22Rv1 (cell line): ENCODE measurements around the gene TMEM72.

Source experiments
- H3K27ac ChIP-seq: fragments of 450-650 bp; 2 replicates; pipeline ENCODE4 v1.5.1; 2017
- CTCF ChIP-seq: fragments of 450-650 bp; IDR thresholded peaks from 2 replicates; pipeline ENCODE4 v1.5.1; 2017; ENCODE audit warnings: mild to moderate bottlenecking
- ZFX ChIP-seq: fragments of 450-650 bp; IDR thresholded peaks from 2 replicates; pipeline ENCODE4 v1.6.1; 2017; ENCODE audit warnings: antibody characterized with exemption, borderline replicate concordance

The TMEM72 gene

GRCh38 chr10:44979281-44980191, 68.4 kb downstream of the TMEM72 start:
- no peak overlapping the region for H3K27ac ChIP-seq

GRCh38 chr10:44980309-44981171, 69.4 kb downstream of the TMEM72 start:
- peak overlapping the region; percentile 8; the same call in 1 of the 2 replicates for H3K27ac ChIP-seq
- no peak for TF ChIP-seq ZFX
- TF ChIP-seq CTCF = no peak

More at GRCh38 chr10:44979281-44980191, 68.4 kb downstream of the TMEM72 start:
- TF ChIP-seq CTCF = no peak
- TF ChIP-seq ZFX = no peak

GRCh38 chr10:44981172-44982113, 70.3 kb downstream of the TMEM72 start:
- no peak for TF ChIP-seq ZFX
- TF ChIP-seq CTCF = no peak
- peak overlapping the region; percentile 8; the same call in 1 of the 2 replicates for H3K27ac ChIP-seq

- H3K27ac ChIP-seq = no peak overlapping the region
- TF ChIP-seq ZFX (no peak), CTCF (no peak)
These were observed 71.0 kb downstream of the TMEM72 start for GRCh38 chr10:44982114-44982460.

GRCh38 chr10:44982496-44982895, 71.4 kb downstream of the TMEM72 start:
- TF ChIP-seq ZFX (no peak), CTCF (no peak)
- H3K27ac ChIP-seq = no peak overlapping the region

GRCh38 chr10:44983066-44983894, 72.1 kb downstream of the TMEM72 start:
- no peak overlapping the region for H3K27ac ChIP-seq
- no peak for TF ChIP-seq ZFX
- no peak for TF ChIP-seq CTCF
